HG02588 (cell line): ENCODE results near the gene CBLB.

Experiments
- ATAC-seq: cut with Tn5 transposase; IDR thresholded peaks from one replicate; pipeline ENCODE4 v1.9.1; 2021; ENCODE audit warnings: mild to moderate bottlenecking, moderate library complexity; ENCODE audit not compliant: unreplicated experiment

Gene CBLB

DNA sequence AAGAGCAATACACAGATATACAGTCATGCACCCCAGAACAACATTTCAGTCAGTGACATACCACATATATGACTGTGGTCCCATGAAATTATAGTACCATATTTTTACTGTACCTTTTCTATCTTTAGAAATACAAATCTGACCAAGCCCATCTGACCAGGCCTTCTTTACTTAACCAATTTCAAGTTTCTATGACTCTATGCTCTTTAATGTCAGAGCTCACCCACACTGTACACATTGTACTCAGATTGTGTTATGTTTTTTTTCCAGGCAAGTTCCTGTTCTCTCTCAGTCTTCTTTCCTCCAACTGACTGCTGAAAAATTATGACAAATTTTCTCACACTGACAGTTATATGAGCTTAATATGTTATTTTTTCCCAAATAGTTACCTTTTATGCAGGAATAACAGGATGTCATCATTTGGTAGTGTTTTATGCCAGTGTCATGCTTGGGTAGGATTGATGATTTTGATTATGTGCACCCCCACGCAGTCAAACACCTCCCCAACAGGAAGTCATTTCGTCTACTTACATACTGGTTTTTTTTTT is 8.0 kb upstream of the CBLB start:
- ATAC-seq: no peak

GRCh38 chr3:105869861-105870755 is 1.3 kb upstream of the CBLB start:
- no peak for ATAC-seq

DNA sequence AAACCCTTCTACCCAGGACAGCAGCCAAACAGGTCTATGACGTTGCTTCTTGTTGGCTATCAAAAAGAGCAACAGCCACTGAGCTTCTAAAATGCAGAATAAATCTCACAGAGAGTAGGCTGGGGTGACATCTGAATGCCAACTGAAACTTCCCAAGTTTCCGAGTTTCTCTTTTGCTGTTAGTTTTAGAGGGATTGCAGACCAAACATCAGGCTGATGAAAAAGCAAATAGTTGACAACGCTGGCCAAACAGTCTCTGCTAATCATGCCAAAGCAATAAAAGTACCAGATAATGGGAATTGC is 670 bp upstream of the CBLB start:
- ATAC-seq: no peak

GRCh38 chr3:105868431-105868741 is 426 bp downstream of the CBLB start:
- ATAC-seq: peak; percentile 3

- ATAC-seq: no peak
Observed at GRCh38 chr3:105867712-105868430, 941 bp downstream of the CBLB start.

DNA sequence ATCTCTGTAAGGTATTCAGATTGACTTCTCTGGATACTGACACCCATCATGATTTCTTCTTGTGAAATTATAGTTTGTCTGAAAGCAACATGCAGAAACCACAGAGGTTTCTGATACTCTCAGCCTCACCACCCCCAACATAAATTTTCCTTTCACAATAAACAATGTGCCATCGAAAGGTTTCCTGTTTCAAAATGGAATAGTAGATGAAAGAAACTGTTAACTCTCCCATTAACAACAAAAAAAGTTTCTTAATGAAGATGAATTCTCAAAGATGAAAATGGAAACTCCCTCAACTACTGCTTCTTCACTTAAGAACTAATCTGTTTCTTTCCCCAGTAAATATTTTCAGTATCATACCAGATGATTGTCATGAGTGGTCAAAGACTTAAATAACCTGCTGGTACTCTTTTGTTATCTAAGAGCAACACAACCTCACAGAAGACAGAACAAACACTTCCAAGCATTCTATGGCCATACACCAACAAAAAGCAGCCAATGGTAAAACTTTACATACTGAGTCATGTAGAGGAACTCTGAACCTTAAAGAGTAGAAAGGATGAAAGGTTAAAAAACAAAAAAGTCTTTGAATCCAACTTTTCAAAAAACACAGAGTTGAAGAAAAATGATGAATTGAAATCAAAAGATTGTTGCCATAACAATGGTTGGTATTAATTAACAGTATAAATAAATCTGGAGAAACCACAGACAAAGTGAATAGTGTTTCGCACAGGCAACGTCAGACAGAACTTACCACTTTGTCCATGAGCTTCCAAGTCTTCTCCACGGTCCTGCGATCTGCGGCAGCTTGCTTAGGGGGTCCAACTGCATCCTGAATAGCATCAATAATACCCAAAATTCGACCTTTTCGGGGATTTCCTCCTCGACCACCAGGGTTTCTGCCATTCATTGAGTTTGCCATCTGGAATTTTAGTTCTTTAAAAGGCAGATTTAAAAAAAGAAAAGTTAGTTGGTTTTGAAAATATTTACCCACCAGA is 1.9 kb downstream of the CBLB start:
- ATAC-seq: peak; percentile 20

DNA sequence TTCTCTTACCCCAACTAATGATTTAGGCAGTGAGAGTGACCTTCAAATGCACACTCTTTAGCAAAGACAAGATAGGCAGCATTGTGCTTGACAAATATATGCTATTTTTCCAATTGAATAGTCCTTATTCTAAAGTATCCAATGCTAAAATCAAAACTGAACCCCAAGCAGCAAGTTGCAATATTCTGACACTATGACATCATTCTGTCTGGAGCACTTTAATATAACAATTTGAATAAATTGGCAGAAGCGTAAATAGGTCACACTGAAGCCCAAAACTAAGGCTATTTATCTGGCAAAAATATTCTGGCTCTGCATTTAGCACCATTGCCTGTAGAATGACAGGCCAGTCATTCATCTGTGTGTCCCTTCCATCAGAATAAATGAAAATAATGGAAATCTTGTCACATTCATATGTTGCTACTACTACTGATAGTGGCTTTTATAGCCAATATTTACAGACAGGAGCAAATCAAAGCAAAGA is 2.9 kb downstream of the CBLB start:
- ATAC-seq: no peak

- ATAC-seq: no peak
Observed at GRCh38 chr3:105865016-105865623, 3.7 kb downstream of the CBLB start.

- no peak for ATAC-seq
Observed at GRCh38 chr3:105864212-105864611, 4.6 kb downstream of the CBLB start.

- no peak for ATAC-seq
Observed at GRCh38 chr3:105863608-105864007, 5.2 kb downstream of the CBLB start.

- peak; percentile 50 for ATAC-seq
Observed at GRCh38 chr3:105862217-105862616, 6.6 kb downstream of the CBLB start.

GRCh38 chr3:105860641-105861040 is 8.2 kb downstream of the CBLB start:
- no peak for ATAC-seq

GRCh38 chr3:105858017-105858416 is 10.8 kb downstream of the CBLB start:
- ATAC-seq: no peak

DNA sequence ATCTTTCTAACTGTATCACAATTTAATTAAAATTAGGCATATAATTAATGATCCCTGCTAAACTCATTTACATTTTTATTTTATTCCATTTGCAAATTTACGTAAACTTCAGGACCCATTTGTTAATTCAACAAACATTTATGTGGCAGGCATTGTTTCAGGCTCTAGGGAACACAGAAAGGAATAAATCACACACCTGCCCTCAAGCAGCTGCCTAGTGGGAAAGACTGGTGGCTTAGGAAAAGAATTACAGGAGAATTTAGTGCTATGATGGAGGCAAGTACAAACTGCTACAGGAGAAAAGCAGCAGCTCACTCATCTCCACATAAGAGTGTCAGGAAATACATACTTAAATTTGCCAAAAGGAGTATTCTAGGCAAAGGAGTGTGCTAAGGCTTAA is 11.2 kb downstream of the CBLB start:
- no peak for ATAC-seq

DNA sequence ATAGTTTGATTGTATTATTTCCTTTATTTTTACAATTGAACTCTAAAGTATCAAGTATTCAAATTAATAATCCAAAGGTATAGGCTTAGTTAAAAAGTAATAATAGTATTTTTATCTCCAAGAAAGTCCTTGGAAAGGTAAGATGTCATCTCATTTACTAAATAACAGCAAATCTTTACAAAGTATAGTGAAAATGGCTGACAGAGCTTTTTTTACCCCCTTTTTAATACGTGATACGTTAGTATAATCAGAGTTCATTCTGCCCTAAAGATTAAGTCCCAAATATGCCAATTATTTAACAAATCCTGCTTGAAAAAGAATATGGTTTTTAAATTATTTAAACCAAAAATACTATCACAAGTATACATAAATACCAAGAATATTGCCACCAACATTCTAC is 12.2 kb downstream of the CBLB start:
- ATAC-seq: no peak

DNA sequence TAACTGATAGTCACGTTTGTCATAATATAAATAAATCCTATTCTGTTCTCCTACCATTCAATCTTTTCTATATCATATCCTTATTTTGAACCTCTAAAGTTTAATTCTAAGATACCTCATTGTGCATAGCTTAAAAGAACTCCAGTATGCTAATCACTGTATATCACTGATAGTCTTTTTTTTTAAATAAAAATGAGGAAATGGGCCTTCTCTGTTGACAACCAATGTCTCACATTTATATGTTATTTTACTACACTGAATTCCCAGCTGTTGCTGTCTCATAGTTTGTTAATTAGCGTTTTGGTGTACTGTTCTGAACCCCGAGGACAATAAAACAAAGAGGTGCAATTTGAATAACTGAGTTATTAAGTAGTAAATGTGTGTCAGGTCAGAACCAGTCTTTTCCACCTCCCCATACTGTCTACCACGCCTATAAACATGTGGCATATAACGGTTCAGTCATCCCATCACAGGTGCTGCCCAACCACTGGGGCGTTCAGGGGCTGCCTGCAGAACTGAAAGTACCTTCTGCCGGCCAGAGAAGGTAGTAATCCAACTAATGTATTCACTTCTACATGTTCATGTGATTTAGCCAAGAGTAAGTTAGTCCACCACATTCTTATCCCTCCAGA is 14.9 kb downstream of the CBLB start:
- peak; percentile 99 for ATAC-seq

DNA sequence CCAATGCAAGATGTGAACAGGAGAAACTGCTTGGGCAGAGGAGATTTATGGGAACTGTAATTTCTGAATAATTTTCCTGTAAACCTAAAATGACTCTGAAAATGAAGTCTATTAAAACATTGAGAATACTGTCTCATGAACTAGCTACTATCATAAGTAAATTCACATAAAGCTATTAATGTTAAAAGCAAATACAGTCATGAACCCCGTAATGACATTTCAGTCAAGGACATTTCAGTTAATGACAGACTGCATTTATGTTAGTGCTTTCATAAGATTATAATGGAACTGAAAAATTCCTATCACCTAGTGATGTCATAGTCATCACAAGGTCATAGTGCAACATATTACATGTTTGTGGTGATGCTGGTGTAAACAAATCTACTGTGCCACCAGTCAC is 17.2 kb downstream of the CBLB start:
- no peak for ATAC-seq

DNA sequence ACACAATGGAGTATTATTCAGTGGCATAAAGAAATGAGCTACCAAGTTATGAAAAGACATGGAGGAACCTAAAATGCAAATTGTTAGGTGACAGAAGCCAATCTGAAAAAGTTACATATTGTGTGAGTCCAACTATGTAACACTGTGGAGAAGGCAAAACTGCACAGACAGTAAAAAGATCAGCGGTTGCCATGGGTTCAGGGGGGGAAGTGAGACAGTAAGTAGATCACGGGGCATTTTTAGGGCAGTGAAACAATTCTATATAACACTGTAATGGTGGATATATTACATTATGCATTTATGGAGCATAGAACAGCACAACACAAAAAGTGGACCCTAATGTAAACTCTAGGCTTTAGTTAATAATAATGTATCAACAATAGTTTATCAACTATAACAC is 17.6 kb downstream of the CBLB start:
- ATAC-seq: no peak

DNA sequence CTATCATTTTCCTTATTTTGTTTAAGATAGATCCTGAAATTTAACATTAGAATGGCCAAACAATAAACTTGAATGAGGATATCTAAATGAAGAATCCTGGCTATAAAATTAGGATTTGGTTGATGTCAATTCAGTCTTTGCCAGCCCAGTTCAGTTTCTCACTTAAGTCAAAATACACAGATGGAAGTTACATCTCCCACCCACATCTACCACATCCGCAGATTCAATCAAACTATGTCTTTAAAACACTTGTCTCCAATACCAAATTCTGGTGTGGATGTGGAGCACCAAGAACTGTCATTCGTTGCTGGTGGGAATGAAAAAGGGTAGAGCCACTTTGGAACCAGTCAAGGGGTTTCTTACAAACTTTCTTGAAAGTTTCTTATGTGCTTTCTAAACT is 18.2 kb downstream of the CBLB start:
- ATAC-seq: no peak

DNA sequence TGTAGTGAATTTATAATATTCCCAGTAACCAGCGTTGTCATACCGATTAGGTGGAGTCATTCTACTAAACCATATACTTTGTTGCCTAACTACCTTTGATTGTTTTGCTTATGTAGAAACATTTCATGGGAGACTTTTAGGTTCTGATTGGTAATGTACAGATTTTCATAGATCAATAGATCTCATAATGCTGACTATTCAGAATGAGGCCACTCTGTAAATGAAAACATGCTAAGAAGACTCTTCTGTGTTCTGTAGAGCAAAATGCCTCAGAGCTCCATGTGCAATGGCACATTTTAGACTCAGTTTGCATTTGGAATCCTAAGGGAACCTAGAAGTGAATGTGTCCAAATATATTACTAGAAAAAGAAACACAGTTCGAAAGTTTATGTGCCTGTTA is 20.0 kb downstream of the CBLB start:
- no peak for ATAC-seq
